Panc1 (cell line): ENCODE data around the gene PLEKHA7.

Experiments used
- CTCF ChIP-seq: fragments of 450-650 bp; IDR thresholded peaks from 2 replicates; pipeline ENCODE4 v1.5.1; 2017; ENCODE audit warnings: mild to moderate bottlenecking
- POLR2AphosphoS5 ChIP-seq: IDR thresholded peaks from 2 replicates; pipeline ENCODE4 v1.6.1; 2012; ENCODE audit warnings: mild to moderate bottlenecking, low read depth, low read length, moderate library complexity
- SIN3A ChIP-seq: IDR thresholded peaks from 2 replicates; pipeline ENCODE4 v1.6.1; 2012; ENCODE audit warnings: low read depth, mild to moderate bottlenecking, low read length, moderate library complexity, borderline replicate concordance; ENCODE audit not compliant: insufficient read depth

- TF ChIP-seq SIN3A (no peak), CTCF (no peak), POLR2AphosphoS5 (no peak)
Observed at GRCh38 chr11:16941935-16942334, 72.3 kb downstream of the PLEKHA7 start.
